Measurements from ENCODE around the gene AFAP1L2.

The AFAP1L2 gene

DNA sequence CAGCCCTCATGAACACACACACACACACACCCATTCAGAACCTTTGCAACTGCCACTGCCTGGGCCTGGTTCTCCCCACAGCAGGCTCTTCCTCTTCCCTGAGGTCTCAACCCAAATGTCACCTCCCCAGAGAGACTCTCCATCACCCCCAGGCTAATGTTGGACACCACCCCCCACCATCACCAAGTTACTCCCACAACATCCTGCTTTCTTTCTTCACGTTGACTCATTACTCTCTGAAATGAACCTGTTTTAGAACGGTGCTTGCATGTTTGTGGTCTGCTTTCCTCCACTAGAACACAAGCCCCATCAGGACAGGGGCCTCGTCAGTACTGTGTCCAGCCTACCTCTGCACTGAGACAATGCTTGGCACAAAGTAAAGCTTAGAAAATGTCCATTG lies 16.0 kb downstream of the AFAP1L2 start:
- DNase-seq: no peak

- no peak for DNase-seq
Measured at GRCh38 chr10:114387784-114388183, 16.5 kb downstream of the AFAP1L2 start.

GRCh38 chr10:114386452-114386851 lies 17.9 kb downstream of the AFAP1L2 start:
- DNase-seq: no peak

DNA sequence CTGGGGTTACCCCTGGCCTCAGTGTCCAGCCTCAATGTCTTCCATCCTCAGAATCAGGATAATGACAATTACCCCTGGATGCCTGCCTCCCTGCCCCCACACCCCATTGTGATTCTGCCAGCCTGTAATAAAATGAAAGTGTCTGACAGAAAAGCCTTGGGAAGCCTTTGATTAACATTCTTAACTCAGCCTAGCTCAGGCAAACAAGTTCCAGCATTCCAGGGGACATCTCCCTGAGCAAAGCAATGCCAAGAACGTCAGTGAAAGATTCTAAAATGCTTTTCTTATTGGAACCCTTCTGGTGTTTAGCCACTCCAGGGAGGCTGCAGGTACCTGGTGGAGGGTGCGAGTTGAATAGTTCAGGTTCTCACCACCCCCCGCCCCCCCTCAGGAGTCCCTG lies 18.7 kb downstream of the AFAP1L2 start:
- no peak for DNase-seq

GRCh38 chr10:114384601-114385000 lies 19.7 kb downstream of the AFAP1L2 start:
- no peak for DNase-seq

GRCh38 chr10:114384181-114384580 lies 20.1 kb downstream of the AFAP1L2 start:
- no peak for DNase-seq

DNA sequence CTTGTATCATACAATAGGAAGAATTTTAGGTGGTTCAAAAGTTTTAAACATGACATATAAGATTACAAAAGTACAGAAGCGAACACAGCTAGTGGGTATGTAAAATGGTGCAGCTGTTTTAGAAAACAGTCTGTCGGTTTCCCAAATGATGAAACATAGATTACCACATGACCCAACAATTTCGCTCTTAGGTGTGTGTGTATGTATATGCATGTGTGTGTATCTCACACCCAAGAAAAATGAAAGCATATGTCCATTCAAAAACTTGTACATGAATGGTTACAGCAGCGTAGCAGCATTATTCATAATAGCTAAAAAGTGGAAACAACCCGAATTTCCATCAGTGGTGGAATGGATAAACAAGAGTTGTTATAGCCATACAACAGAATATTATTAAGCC lies 23.5 kb downstream of the AFAP1L2 start:
- no peak for DNase-seq

- DNase-seq: no peak
Measured at GRCh38 chr10:114380060-114380459, 24.2 kb downstream of the AFAP1L2 start.

DNA sequence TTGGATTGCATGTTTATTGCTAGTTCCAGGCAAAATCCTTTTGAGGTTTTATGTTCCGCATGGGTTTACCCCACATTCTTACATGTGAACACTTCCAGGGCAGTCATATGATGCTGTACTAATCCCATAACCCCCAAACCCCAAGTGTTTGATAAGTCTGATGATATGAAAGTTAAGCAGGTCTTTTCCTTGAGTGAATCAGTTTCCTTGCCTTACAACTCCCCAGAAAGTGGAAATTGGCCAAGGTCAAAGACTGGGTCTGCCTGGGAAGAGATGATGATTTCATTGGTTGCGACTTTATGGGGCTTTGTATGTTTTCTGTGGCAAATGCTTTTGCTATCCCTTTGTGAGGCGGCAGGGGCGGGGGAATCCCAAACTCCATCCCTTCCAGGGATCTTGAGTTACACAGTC lies 24.7 kb downstream of the AFAP1L2 start:
- no peak for DNase-seq

DNA sequence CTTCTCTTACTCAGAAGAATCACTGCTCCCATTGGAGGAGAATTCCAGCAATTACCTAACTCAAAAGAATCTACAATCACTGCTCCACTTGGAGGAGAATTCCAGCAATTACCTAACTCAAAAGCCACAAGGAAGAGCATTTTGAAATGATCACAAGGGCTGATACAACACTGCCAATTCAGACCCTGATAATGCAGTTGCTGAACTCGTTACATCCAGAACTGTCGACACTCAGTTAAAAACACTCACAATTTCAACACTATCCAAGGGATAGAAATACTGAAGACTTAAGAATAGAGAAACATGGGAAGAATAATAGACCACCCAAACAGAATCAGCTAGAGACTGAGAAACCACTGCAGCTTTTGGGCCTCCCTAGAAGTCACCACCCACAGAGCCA lies 27.8 kb downstream of the AFAP1L2 start:
- DNase-seq: no peak

GRCh38 chr10:114375047-114375446 lies 29.3 kb downstream of the AFAP1L2 start:
- DNase-seq: no peak

- no peak for DNase-seq
Measured at GRCh38 chr10:114374053-114374791, 30.1 kb downstream of the AFAP1L2 start.

DNA sequence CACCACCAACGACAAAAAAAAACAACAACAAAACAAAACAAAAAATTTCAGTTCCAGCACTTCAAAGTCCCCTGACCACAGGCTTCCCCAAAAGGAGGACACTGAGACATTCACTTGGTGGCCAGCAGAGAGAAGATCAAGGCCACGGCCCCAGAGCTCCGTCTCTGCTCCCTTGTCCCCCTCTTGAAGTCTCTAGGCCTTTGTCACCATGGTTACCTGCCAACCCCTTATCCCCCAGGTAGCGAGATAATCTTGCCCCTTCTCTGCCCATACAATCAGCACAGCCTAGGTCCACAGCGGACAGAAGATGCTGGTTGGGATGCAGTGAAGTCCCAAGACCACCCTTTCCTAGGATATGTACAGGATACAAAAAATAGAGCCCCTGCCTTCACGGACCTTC lies 30.7 kb downstream of the AFAP1L2 start:
- DNase-seq: no peak

- no peak for DNase-seq
Measured at GRCh38 chr10:114372995-114373394, 31.3 kb downstream of the AFAP1L2 start.

GRCh38 chr10:114372179-114372578 lies 32.1 kb downstream of the AFAP1L2 start:
- no peak for DNase-seq

DNA sequence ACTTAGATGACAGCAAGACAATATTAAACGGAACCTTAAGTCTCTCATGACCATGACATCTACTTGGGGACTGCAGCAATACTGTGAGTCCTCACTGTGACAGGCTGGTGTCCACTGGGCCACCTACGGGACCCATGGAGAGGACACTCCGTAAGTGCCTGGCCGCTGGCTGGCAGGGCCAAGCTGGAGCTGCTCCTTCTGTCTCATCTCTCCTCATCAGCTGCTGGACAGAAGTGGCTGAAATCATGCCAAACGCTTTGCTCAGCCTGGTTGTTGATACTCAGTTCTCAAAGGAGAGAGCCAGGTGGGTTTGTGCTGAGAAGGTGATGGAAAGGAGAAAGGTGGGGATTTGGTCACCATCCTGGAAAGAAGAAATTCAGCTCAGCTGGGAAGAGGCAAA lies 33.3 kb downstream of the AFAP1L2 start:
- DNase-seq: no peak

- no peak for DNase-seq
Measured at GRCh38 chr10:114370199-114370598, 34.1 kb downstream of the AFAP1L2 start.

DNA sequence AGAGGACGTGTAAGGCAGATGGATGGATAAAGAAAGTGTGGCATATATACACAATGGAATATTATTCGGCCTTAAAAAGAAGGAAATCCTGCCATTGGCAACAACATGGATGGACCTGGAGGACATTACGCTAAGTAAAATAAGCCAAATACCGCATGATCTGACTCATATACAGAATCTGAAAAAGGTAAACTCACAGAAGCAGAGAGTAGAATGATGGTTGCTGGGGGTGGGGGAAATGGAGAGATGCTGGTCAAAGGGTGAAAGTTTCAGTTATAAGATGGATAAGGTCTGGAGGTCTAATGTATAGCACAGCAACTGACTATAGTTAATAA lies 36.3 kb downstream of the AFAP1L2 start:
- DNase-seq: no peak

DNA sequence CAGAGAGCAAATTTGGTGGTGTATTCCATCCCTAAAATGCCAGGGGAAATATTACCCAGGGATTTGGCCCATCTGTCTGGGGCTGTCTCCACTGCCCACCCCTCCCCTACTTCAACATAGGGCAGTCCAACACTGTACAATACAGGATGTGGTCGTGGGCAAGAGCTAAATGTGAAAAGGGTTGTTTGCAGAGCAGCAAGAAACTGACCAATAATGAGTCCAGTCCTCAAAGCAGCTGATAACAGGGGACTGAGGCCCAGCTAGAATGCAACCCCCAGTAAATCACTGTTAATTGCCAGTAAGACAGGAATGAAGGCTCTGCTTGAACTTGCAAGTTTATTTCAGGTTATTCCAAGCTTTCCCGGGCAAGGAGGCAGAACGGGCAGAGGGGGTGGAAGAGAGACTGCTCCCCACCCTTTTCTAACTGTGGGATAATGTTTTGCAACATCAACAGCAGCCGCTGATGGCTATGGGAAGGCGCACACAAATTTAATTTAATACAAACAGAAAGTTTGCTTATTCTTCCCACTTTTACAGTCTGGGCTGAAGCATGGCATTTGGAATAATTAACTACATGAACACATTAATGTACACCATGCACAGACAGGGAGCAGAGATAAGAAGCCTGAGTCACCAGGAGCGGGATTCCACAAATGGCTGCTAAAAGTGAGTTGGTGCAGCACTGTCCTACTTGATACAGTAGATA lies 36.8 kb downstream of the AFAP1L2 start:
- DNase-seq: no peak

GRCh38 chr10:114364726-114365125 lies 39.6 kb downstream of the AFAP1L2 start:
- no peak for DNase-seq

GRCh38 chr10:114363745-114364454 lies 40.4 kb downstream of the AFAP1L2 start:
- DNase-seq: no peak

DNA sequence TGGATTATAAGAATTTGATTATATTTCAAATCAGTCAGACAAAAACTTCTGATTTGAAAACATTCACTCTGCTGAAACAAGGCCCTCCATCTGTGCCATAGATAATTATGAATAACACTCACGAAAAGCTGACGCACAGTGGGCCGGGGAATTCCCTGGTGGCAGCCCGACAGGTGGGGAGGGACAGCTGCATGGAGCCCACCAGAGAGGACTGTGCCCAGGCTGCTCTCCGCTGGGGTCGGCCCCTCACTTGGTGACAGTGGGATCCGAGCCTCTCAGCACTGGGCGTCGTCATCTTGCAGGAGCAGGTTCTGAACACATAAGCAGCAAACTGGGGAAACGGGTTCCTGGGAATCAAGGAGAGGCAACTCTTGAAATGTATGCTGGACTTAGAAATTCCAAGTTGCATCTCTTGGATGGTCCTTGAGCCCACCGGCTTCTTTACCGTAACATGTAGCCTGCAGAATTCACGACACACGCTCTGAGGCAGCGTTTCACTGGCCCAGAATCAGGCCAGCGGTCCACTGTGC lies 41.4 kb downstream of the AFAP1L2 start:
- no peak for DNase-seq

DNA sequence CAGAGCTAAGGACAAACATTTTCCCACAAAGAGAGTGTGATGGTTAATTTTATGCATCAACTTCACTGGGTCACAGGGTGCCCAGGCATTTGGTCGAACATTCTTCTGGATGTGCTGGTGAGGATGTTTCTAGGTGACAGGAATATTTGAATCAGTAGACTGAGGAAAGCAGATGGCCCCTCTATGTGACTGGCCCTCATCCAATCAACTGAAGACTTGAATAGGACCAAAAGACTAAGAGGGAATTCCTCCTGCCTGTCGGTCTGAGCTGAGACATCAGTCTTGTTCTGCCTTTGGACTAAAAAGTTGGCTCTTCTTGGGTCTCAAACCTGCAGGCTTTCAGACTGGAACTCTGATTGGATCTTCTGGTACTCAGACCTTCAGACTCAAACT lies 44.4 kb downstream of the AFAP1L2 start:
- no peak for DNase-seq
